GM04503 (cell line): ENCODE data around the gene ARHGAP42.

Source experiments
- DNase-seq: peaks from one replicate; pipeline ENCODE4 v3.0.0-alpha.2; 2012; ENCODE audit warnings: low read depth

The ARHGAP42 gene

DNA sequence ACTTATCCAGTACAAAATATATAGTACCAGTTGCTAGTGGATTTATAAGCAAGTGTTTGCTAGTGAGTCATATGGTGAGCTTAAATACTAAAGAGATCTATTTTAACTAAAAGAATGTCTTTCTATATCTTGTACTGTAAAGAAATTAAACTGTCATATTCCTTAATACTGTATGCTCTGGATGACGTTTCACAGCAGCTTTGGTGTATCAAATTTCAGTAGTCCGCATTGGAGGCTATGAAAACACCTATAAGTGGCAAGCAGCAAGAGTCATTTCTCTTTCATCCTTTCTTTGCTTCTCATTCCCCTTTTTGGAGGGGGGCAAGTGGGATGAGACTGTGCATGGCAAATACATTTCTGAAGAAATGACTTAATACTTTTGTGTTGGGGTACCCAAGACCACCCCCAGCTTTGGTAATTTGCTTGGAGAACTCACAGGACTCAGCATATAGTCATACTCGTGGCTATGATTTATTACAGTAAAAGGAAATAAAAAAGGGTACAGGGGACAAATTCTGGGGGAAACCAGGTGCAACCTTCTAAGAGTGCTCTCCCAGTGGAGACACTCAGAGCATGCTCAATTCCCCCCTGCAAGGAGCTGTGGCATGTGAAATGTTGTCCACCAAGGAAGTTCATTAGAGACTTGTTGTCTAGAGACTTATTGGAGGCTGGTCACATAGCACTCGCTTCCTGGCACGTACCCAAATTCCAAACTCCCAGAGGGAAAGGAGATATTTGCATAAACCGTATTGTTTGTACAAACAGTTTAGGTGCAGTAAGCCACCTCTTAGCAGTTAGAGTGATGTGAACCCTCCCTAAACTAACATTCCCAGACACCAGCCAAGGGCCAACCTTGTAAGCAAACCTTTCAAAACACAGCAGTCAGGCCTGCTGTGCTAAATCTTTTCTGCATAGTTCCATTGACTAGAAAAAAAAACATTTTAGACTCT lies 231.7 kb downstream of the ARHGAP42 start:
- no peak for DNase-seq

DNA sequence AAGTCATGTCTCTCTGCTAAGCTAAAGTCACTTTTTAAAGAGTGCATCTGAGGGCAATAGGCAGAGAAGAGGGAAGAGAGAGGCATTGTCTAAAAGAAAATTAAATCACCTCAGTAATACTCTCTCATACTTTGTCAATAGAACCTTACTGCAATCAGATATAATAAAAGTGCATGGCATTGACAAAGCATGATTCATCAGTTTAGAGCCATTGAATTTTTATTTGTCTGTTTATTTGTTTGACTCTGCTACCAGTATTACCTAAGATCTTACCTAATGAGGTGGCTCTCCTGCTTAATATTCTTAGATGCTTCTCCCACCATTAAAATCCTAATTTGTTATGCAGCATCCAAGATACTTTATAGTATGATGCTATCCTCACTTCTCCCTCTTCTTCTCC lies 233.5 kb downstream of the ARHGAP42 start:
- DNase-seq, result no peak

DNA sequence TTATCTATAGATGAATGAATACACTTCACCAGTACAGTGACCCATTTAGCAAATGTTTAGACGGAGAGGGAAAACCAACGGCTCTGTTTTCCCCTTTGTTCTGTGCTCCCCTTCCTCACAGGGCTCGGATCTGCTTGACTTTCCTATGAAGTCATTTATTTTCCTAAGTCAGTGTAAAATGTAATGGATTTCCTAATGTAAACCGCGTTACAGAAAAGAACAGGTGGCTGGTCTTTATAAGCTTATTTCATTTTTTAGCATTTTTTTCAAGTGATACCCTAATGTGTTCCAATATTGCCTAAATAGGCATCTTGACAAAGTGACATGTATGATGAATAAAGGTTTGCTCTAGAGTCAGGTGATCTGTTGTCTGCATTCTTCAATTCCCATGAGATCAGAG lies 235.0 kb downstream of the ARHGAP42 start:
- DNase-seq, result no peak

DNA sequence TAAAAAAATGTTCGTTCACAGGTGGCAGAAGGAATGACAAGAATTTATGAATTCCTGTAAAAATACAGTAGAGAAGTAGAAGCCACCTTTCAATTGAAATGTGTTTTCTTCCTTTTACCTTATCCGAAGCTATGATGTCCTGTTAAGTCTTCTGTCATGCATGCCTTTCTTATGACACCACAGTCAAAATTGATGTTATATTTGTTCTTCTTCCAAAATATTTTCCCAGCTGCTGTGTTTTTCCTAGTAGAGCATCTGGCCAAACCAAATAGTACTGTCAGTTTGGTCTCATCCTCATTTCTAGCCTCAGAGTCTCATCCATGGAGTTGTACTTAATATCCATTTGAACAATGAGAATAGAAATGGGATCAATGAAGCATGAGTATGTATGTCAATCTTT lies 236.5 kb downstream of the ARHGAP42 start:
- DNase-seq, result no peak

DNA sequence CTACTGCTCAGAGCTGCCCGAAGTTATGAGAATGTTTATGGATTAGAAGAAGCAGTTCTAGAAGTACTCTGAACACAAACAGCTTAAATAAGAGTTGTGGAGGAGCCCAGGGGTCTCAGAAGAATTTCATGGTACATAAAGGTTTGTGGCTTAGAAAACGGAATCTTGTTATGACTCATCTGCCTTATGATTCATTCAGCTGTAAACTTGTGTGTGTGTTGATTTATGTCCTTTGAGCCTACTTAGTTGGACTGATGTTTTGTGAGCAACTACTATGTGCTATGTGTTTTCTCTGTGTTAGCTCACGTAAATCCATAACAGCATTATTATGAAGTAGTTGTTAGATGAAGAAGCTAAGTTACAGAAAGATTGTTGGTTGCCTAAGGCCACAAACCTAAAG lies 238.8 kb downstream of the ARHGAP42 start:
- no peak for DNase-seq

DNA sequence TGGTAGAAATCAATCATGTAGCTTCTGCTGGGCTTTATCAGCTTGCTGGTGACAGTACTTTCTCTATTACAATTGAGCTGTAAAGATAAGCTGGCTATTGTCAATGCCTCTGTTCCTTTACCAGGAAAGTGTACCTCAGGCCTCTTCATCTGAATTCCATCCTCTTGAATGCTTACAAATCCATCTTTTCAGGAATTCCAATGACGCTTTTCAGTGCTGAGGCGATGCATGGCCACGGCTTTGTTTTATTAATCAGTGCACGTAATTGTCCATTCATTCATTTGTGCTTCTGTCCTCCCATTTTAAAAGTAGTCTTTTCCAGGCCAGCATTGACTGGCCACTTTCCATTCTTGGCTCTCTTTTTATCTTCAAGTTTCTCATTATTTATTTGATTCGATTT lies 240.5 kb downstream of the ARHGAP42 start:
- DNase-seq, result no peak

DNA sequence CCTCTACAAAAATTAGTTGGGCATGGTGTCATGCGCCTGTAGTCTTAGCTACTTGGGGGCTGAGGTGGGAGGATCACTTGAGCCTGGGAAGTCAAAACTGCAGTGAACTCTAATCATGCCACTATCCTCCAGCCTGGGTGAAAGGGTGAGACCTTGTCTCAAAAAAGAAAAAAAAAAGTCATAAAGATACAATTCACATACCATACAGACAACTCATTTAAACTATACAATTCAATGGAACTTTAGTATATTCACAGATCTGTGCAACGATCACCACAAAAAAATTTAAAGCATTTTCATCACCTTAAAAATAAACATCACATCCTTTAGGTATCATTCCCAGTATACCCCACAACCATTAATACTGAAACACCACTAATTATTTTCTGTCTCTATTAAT lies 241.3 kb downstream of the ARHGAP42 start:
- no peak for DNase-seq

DNA sequence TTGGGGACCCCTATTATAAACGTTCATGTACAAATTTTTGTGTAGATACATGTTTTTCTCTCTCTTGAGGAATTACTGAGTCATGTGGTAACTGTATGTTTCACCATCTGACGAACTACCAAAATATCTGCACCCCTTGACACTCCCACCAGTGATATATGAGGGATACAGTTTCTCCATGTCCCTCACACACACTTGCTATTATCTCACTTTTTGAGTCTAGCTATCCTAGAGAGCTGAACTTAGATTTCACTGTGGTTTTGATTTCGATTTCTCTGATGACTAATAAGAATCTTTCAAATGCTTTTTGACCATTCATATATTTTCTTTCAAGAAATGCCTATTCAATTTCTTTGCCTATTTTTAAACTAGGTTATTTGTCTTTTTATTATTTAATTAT lies 242.3 kb downstream of the ARHGAP42 start:
- DNase-seq, result no peak

DNA sequence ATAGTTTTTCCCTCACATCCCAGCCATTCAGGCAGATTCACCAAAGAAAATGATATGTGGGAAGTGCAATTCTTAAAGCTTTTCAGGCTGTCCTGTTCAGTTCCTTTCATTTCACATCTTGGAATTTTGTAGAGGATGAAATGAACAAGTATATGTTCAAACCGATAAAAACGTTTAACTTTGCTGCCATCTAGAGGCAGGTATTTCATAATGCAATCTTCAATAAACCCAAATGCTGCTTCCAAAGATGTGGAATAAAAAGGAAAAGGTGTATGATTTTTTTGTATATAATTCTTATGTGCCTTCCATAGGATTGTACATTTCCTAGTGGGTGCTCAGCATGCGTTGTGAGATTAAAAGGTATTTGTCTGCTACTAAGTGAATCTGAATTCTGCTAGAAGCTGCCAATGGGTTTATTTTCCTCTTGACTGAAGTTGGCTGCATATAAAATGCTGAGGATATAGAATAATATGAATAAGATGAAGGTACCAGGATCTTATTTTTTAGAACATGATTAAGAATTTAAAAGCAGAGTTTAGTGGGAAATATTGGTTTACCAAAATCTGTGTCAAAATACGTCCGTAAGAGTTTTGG lies 243.2 kb downstream of the ARHGAP42 start:
- DNase-seq, result no peak

DNA sequence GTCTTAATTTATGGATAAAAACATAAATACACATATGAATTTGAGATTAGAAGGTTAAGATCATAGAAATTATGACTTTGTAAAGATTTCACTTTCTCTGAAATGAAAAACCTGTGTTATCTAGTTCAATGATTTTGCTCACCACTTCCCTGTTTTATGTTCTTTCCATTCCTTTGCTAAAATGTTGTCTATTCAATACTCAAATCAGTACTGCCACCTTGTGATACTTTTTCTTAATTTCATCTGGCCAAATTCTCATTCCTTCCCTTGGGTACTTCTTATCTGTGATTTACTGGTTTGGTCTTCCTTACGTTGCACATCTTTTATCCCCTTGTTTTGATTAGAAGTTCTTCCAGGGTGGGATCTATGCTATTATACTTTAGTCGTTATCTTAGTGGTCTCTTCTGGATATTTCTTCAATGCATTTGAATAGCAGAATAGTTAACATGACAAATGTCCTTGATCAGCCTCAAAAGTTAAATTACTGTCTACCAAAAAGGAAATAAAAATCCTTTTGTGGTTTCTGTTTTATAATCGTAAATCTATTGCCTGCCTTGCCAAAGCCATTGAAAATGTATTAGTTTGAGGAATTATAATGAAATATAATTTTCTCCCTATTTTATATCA lies 245.5 kb downstream of the ARHGAP42 start:
- no peak for DNase-seq

DNA sequence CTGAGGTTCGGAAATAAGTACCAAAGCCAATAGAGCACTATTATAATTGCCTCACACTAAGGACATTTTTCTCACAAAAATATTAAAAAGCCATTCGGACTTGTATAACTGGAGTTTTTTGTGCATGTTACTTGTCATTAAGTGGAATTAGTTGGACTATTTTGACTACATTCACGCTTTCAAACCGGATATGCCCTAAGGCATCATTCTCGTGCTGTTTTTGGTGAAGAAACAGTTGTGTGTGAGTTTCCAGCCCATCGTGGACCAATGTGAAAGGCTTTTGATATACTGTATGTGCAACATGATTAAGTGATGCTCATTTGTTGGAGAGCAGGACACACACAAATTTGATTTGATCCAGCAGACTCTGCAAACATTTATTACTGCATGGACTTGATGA lies 249.7 kb downstream of the ARHGAP42 start:
- no peak for DNase-seq

DNA sequence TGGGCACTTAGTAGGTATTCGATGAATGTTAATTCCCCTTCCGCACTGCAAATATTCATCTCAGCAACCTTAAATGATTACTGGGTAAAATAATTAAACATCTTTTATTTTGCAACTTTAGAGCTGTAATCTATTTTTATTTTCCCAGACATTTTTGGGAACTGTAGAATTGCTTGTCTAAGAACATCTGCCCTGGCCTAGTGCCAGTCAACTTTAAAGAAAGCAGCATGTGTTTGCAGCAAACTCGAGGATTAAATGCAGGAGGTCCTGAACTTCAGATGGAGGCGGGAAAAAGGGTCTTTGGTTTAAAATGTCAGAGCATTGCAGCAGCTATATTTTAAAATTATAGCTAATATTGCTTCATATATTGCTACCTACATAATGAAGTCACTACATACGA lies 252.5 kb downstream of the ARHGAP42 start:
- DNase-seq, result no peak

DNA sequence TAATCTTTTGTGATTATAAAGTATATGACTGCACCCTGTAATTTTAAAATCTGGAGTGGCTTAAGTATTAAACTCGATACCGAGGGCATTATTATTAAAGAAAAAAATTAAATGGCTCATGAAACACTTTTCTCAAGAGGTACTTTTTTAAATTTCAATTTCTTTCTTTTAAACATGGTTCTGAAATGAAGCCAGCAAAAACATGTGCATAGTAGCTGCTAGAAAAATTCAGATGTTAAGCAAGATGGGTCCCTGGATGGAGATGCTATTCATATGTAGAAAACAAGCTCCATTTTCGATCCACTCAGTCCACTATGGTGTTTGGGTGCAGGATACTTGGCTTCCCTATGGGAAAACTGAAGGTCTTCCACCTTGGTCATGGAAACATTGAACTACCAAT lies 253.0 kb downstream of the ARHGAP42 start:
- DNase-seq, result no peak

DNA sequence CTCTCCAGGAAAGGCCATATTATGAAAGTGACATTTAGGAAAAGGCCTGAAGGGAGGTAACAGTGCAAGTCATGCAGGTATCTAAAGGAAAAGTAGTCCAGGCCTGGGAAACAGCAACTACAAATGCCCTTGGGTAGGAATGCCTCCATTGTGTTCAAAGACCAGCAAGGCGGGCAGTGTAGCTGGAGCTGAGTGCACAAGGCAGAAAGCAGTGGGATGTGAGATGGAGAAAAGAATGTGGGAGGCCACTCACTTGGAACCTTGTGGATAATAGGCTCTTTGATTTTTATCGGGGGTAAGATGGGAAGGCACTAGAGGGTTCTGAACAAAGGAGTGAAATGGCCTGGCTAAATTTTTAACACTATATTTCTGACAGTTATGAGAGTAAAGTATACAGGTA lies 253.9 kb downstream of the ARHGAP42 start:
- no peak for DNase-seq

DNA sequence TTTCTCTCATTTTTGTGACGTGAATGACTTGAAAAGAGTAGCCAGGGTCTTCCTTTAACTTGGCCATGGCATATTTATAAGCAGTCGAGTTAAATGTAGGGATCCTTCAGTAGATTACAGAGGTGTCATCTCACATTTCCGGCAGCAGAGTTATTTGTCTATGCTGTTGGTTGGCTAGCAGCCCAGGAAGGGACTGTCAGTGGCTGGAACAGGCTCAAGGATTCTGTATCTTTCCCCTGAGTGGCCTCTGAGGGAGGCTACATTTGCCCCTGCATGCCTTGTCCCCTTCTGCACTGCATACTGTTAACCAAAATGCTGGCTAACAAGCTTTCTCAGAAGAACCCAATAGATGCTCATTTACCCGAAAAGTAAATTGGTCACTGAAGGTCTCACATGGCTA lies 254.9 kb downstream of the ARHGAP42 start:
- no peak for DNase-seq

DNA sequence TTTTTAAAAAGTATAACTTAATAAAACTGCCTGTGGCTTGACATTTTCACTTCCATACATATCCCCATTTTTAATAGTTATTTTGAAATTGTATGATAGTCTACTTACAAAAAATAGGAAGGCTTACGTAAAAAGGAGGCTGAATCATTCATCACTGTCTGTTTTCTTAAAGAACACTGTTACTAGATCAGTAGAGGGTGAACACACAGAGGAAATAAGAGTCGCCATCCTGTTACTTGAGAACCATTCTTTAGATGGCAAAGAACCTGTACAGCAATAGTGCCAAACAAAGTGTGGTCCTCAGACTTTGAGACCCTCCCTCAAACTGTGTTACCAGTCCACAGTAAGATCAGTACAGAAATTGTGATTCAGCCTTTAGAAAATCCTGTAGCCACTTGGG lies 261.8 kb downstream of the ARHGAP42 start:
- no peak for DNase-seq

DNA sequence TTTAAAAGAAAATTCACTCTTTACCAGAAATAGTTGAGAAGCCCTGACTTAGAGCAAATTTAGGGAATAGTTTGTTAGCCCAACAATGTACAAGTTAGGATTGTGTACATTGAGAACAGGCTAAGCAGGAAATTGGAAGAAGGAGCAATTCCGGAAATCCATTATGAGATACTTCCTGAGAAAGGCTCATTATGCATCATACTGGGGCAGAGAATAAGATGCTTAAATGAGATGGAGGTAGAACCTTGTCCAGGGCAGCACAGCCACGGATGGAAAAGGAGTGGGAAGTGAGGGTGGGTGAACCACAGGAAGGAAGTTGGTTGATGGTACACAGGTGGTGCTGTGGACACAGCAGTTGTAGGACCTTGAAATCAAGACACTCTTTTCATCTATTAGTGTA lies 262.4 kb downstream of the ARHGAP42 start:
- DNase-seq, result no peak

DNA sequence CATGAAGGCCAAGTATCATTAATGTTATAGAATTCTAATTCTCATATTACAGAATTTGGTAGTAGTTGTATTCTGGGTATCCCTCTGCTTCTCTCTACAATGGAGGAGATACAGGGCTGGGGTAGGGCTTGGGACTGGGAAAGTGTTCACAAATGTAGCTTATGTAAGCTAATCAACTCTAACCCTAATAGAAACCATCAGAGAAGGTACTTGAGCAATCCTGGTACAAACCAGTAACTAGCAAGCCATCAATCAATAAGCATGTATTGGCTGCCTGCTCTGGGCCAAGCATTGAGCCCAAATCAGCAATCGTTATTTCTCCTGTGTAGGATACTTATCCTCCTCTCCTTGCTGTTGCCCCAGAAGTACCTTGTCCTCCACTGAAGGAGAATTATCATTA lies 268.2 kb downstream of the ARHGAP42 start:
- no peak for DNase-seq

DNA sequence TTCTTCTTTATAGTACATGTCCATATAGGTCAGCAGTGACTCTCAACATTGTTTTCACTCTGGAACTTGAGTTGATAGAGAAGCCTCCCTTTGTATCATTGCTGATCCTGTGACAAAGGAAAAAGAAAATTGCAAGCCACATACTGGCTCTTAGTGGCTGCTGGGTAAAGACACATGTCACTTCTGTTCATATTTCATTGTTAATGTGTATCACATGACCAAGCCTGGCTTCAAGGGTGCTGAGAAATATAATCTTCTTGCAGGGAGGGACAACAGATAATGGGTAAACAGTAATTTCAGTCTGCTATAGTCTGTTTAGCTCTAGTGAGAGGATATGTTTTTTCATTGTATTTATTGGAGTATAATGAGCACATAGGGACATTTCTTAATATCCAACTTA lies 269.3 kb downstream of the ARHGAP42 start:
- DNase-seq, result no peak

DNA sequence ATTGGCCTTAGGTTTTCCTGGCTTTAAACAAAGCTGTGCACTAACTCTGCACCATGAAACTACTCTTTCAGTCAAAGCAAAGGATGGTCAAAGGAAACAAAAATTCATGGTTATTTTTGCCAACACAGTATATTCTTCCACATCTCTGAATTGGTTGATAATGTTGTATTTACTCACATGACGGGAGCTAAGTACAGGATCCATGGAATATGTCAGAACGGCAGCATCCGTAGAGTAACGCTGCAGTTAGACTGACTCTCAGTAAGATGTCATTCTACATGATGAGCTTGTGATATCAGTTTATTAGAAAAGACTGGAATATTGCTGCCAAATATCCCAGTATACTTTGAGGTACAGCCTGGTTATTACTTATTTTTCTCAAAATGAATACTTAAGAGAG lies 270.4 kb downstream of the ARHGAP42 start:
- DNase-seq, result no peak

DNA sequence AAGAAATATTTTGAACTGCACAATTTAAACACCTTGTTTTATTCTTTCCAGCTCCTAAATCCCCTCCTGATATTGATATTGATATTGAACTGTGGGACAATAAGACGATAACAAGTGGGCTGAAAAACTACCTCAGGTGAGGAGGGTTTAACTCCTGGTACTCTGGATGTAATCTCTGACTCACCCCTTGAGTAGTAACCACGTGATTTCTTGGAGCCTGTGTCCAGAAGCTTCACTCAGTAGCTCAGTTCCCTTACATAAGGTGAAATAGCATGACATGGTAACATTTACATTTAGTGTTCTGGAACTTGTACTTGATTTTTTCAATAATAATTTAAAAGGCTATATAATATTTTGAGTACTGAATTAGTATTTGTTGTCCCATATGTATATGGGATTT lies 274.5 kb downstream of the ARHGAP42 start:
- no peak for DNase-seq

DNA sequence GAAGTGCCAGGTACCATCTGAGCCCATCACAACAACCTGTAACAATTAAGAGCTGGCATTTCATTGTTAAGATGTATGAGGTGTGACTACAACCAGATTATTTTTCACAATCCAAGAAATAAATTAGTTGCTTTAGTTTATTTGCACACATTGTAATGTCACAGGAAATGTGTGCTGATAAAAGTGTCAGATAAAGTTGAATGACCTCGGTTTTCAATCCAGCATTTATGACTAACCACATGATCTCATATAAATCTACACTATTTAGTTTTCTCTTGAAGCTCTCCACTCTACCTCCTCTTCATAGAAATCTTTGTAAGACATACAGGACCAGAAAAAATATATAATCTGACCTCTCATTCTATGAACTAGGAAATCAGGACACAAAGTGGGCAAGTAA lies 276.3 kb downstream of the ARHGAP42 start:
- DNase-seq, result no peak

DNA sequence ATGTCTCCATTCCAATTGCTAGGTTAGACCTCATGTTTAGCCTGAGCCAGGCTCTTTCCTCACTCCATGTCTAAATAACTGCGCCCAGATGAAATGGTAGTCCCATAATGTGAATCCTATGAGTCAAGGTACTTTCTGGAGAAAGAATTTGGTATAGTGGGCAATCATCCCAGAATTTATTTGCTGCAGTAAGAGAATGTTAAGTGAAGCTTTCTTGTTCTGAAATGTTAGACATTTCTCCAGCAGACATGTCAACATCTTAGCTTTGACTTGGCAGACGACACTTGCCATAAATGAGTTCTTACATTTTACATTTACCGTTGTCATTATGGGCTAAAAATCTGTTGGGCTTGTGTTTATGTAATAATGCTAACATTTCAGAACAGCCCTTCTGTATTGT lies 277.3 kb downstream of the ARHGAP42 start:
- peak; percentile 7 for DNase-seq
